Small intestine (tissue), 7 donors: ENCODE results near the gene FBXO31. TPM values are rescaled to one million over a fixed set of nuclear protein-coding genes. Genes with fewer than 3 reads are reported as not detected.

ENCODE experiments used
- DNase-seq, 2 donors: peaks; one replicate each; pipeline versions ENCODE4 v3.0.0 to v3.0.0-alpha.2; 2013
- FAIRE-seq: peaks from 2 replicates; lab custom pipeline; 2012; peaks lifted over from hg19 to GRCh38; lab: Jason Lieb, UNC
- H3K27ac ChIP-seq, 3 donors: one replicate each; pipeline ENCODE4 v1.5.1; 2013; ENCODE audit warnings: low read length in 2 of 3, mild to moderate bottlenecking in 2 of 3, control low read depth in 1 of 3, inconsistent platforms in 1 of 3, low read depth in 1 of 3, moderate library complexity in 1 of 3
- H3K27me3 ChIP-seq, 3 donors: one replicate each; pipeline ENCODE4 v1.6.1; 2013; ENCODE audit warnings: low read length in 3 of 3, inconsistent platforms in 1 of 3; ENCODE audit not compliant: control insufficient read depth in 3 of 3, insufficient read depth in 3 of 3
- H3K36me3 ChIP-seq, 3 donors: one replicate each; pipeline ENCODE4 v1.6.1; 2013; ENCODE audit warnings: low read length in 3 of 3, inconsistent platforms in 1 of 3, low read depth in 1 of 3, mild to moderate bottlenecking in 1 of 3, moderate library complexity in 1 of 3; ENCODE audit not compliant: control insufficient read depth in 3 of 3, insufficient read depth in 2 of 3
- H3K4me1 ChIP-seq, 3 donors: one replicate each; pipeline ENCODE4 v1.6.1; 2013; ENCODE audit warnings: low read length in 2 of 3, inconsistent platforms in 1 of 3, low read depth in 1 of 3, mild to moderate bottlenecking in 1 of 3, moderate library complexity in 1 of 3; ENCODE audit not compliant: control insufficient read depth in 3 of 3, insufficient read depth in 2 of 3
- H3K4me3 ChIP-seq, 3 donors: one replicate each; pipeline ENCODE4 v1.5.1; 2013; ENCODE audit warnings: low read length in 3 of 3, control low read depth in 1 of 3, inconsistent platforms in 1 of 3, low read depth in 1 of 3, mild to moderate bottlenecking in 1 of 3, moderate library complexity in 1 of 3
- H3K9me3 ChIP-seq, 2 donors: one replicate each; pipeline ENCODE4 v1.6.1; 2013; ENCODE audit warnings: low read depth in 1 of 2, low read length in 1 of 2; ENCODE audit not compliant: control insufficient read depth in 2 of 2, insufficient read depth in 1 of 2
- WGBS, 3 donors: extraction: QIAGEN DNeasy Blood & Tissue Kit; methylation state at CpG; one replicate each; pipeline ENCODE4 v1.1.7; 2013; 5-methylcytosine and 5-hydroxymethylcytosine counted together
- polyA plus RNA-seq, 4 donors: library from polyadenylated mRNA; stranded (reverse) in 3 of 4; unstranded in 1 of 4; fragments of 200-250 nt in 3 of 4; fragments of 120-200 nt in 1 of 4; gene quantifications; one replicate each; pipeline versions ENCODE4 v1.2.1 to v1.2.3, GENCODE V29; 2013
- donor health status: healthy with polysubstance abuse.
- donor health status: control.
- donor health status: control.
- donor health status: Bipolar disorder and iron deficiency.
- donor health status: healthy.

FBXO31 gene
- polyA plus RNA-seq, 4 donors = 23.8 to 38.7 (median 29.4) TPM

- DNase-seq (no peak), FAIRE-seq (no peak)
- H3K27me3 ChIP-seq = no peaks in the 10 kb centered on the region
- 95 to 97% (median 96%) methylated on average over 13 of the region's 13 CpGs for WGBS, 3 donors
- peaks cover 0 to 21% (median 0%) of the 10 kb centered on the region in 3 donors for H3K36me3 ChIP-seq
- no peak overlapping the region for H3K27ac ChIP-seq
- peaks cover 0 to 3% of the 10 kb centered on the region in 2 donors for H3K9me3 ChIP-seq
- no peak overlapping the region for H3K4me3 ChIP-seq
- H3K4me1 ChIP-seq = no peaks in the 10 kb centered on the region
Observed at GRCh38 chr16:87374313-87374712, 9.3 kb downstream of the FBXO31 start.

DNA sequence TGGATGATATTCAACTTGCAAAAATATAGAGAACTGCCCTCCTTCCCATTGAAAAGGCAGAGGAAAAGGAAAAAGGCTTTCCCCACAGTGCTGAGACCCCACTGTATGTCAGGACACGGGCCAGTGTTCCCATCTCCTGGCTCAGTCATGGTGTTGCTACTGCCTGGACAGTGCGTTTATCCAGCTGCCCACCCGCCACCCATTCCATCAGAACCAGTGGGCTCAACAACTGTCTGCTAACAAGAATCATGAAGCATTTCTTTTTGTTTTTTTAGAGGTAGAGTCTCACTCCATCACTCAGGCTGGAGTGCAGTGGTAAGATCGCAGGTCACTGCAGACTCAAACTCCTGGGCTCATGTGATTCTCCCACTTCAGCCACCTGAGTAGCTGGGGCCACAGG is 11.3 kb downstream of the FBXO31 start:
- 89 to 93% (median 89%) methylated on average over 4 of the region's 4 CpGs for WGBS, 3 donors

GRCh38 chr16:87371261-87371866 is 12.2 kb downstream of the FBXO31 start:
- no peak for DNase-seq

More for the DNA sequence above, 11.3 kb downstream of the FBXO31 start:
- H3K27me3 ChIP-seq = no peaks in the 10 kb centered on the region
- H3K4me1 ChIP-seq = peaks cover 0 to 4% (median 0%) of the 10 kb centered on the region in 3 donors
- H3K4me3 ChIP-seq = no peak overlapping the region
- no peak for DNase-seq
- FAIRE-seq = no peak
- H3K27ac ChIP-seq = no peak overlapping the region
- H3K9me3 ChIP-seq = no peaks in the 10 kb centered on the region
- peaks cover 0 to 24% (median 0%) of the 10 kb centered on the region in 3 donors for H3K36me3 ChIP-seq

DNA sequence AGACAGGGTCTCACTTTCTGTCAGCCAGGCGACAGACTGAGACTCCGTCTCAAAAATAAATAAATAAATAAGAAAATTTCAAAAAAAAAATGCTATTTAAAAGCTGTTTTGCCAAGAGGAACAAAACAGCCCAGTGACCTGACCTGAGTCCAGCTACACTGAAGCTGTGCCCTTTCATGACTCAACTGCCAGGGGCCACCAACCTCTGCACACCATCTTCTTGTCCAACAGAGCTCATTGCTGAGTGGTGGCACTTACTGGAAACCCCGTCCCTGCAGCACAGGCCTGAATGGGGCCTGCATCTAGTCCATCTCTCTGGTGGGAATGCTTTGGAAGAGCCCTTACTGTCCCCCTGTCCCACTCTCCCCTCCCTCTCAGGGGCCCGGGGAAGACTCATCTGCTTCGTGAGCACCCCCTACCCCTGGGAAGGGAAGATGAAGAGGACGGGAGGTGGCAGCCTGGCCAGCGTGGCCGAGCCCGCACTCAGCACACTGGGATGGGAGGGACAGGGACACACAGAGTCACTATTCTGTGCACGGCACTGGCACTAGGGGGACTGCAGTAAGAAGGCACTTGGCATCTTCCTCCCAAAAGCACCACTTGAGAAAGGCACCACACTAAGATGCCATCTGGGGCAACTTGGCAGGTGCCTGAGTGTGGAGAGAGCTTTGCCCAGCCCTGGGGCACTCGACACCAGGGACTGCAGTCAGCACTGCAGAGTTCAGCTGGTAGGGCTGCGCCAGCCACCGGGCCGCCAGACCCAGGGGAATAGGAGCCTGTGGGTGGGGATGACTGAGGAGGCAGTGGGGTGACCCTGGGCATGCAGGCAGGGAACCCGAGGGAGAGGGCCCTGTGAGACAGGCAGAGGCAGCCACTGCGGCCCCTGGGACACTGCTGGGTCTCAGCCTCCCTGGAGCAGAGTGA is 13.5 kb downstream of the FBXO31 start:
- peaks cover 0 to 33% (median 0%) of the 10 kb centered on the region in 3 donors for H3K36me3 ChIP-seq
- H3K27me3 ChIP-seq = no peaks in the 10 kb centered on the region
- 78 to 83% (median 81%) methylated on average over 16 of the region's 16 CpGs for WGBS, 3 donors
- H3K9me3 ChIP-seq = no peaks in the 10 kb centered on the region
- FAIRE-seq = no peak
- no peak overlapping the region for H3K4me3 ChIP-seq
- H3K4me1 ChIP-seq = peaks cover 0 to 4% (median 0%) of the 10 kb centered on the region in 3 donors
- no peak overlapping the region for H3K27ac ChIP-seq
- no peak for DNase-seq

More at GRCh38 chr16:87371261-87371866, 12.2 kb downstream of the FBXO31 start:
- WGBS, 3 donors = 80 to 86% (median 86%) methylated on average over 19 to 20 of the region's 20 CpGs
- FAIRE-seq = no peak
- H3K36me3 ChIP-seq = peaks cover 0 to 32% (median 0%) of the 10 kb centered on the region in 3 donors
- H3K9me3 ChIP-seq = no peaks in the 10 kb centered on the region
- no peaks in the 10 kb centered on the region for H3K27me3 ChIP-seq
- H3K27ac ChIP-seq = no peak overlapping the region
- no peak overlapping the region for H3K4me3 ChIP-seq
- H3K4me1 ChIP-seq = peaks cover 0 to 4% (median 0%) of the 10 kb centered on the region in 3 donors

GRCh38 chr16:87369117-87369765 is 14.3 kb downstream of the FBXO31 start:
- H3K36me3 ChIP-seq = peaks cover 0 to 30% (median 0%) of the 10 kb centered on the region in 3 donors
- DNase-seq (no peak), FAIRE-seq (no peak)
- WGBS, 3 donors = 83 to 93% (median 92%) methylated on average over 14 of the region's 14 CpGs
- H3K4me1 ChIP-seq = peaks cover 0 to 4% (median 0%) of the 10 kb centered on the region in 3 donors
- no peaks in the 10 kb centered on the region for H3K9me3 ChIP-seq
- peak overlapping the region in 1 of 3 donors; percentile 14 for H3K27ac ChIP-seq
- no peak overlapping the region for H3K4me3 ChIP-seq
- no peaks in the 10 kb centered on the region for H3K27me3 ChIP-seq

- DNase-seq = peak in 1 of 2 donors; percentile 28
- WGBS, 3 donors = 43 to 54% (median 46%) methylated on average over 5 of the region's 5 CpGs
- Histone ChIP-seq H3K4me1 (peaks cover 0 to 4% (median 0%) of the 10 kb centered on the region in 3 donors), H3K27ac (peak overlapping the region in 1 of 3 donors; percentile 26), H3K9me3 (no peaks in the 10 kb centered on the region), H3K27me3 (no peaks in the 10 kb centered on the region), H3K4me3 (no peak overlapping the region), H3K36me3 (peaks cover 0 to 36% (median 0%) of the 10 kb centered on the region in 3 donors)
- FAIRE-seq = no peak
Observed at GRCh38 chr16:87368029-87368770, 15.4 kb downstream of the FBXO31 start.

DNA sequence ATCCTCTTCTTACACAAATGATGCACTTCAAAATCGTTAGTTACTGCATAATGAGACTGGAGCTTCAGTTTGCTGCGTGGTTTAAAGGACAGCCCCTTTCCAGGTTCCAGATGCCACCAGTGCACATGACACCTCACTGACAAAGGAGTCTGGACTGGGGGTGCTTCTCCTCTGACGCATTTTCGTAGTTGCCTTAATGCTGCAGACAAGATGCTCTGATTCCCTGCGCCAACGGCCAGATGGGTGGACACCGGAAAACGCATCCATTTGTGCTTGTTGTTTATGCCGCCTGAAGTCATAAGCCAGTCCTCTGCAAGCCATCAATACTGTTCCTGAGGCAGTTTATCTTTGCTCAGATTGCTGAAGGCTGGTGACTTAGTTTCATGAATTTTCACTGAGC is 16.0 kb downstream of the FBXO31 start:
- no peaks in the 10 kb centered on the region for H3K27me3 ChIP-seq
- no peaks in the 10 kb centered on the region for H3K9me3 ChIP-seq
- DNase-seq (no peak), FAIRE-seq (no peak)
- no peak overlapping the region for H3K4me3 ChIP-seq
- 84 to 90% (median 84%) methylated on average over 9 of the region's 9 CpGs for WGBS, 3 donors
- no peak overlapping the region for H3K27ac ChIP-seq
- peaks cover 0 to 40% (median 0%) of the 10 kb centered on the region in 3 donors for H3K36me3 ChIP-seq
- H3K4me1 ChIP-seq = peaks cover 0 to 4% (median 0%) of the 10 kb centered on the region in 3 donors
